Chondrocyte (in vitro differentiated cells): ENCODE results near the gene YIPF6. TPM values are rescaled to one million over a fixed set of nuclear protein-coding genes. Genes with fewer than 3 reads are reported as not detected.

Source experiments
- DNase-seq: peaks from one replicate; pipeline ENCODE4 v3.0.0; 2021; ENCODE audit warnings: mixed read lengths, low spot score
- H3K27ac Mint-ChIP-seq: one replicate; pipeline ENCODE4 v1.8.0; 2021; ENCODE audit warnings: mild to moderate bottlenecking, moderate library complexity, mixed read lengths; ENCODE audit not compliant: unreplicated experiment
- H3K27me3 Mint-ChIP-seq: 2 replicates; pipeline ENCODE4 v1.8.0; 2021; ENCODE audit warnings: low read depth, mixed read lengths
- H3K36me3 Mint-ChIP-seq: 2 replicates; pipeline ENCODE4 v1.8.0; 2021; ENCODE audit warnings: low read depth, mixed read lengths
- H3K4me1 Mint-ChIP-seq: 2 replicates; pipeline ENCODE4 v1.8.0; 2021; ENCODE audit warnings: low read depth, mild to moderate bottlenecking, mixed read lengths
- H3K4me3 Mint-ChIP-seq: one replicate; pipeline ENCODE4 v1.8.0; 2021; ENCODE audit warnings: mild to moderate bottlenecking, moderate library complexity, mixed read lengths; ENCODE audit not compliant: unreplicated experiment
- H3K9me3 Mint-ChIP-seq: 2 replicates; pipeline ENCODE4 v1.8.0; 2021; ENCODE audit warnings: low read depth, mixed read lengths
- CTCF ChIP-seq: fragments of 200-600 bp; sonication (generic); IDR thresholded peaks from 2 replicates; pipeline ENCODE4 v1.5.0; 2021; ENCODE audit warnings: antibody characterized with exemption, mild to moderate bottlenecking, moderate library complexity
- long read RNA-seq: library from polyadenylated mRNA; stranded (forward); transcript quantifications from one replicate; pipeline ENCODE4 v2.0.0, GENCODE V29; 2021
- total RNA-seq: library from RNA; stranded (reverse); gene quantifications from 3 replicates; pipeline ENCODE4 v1.2.1, GENCODE V29; 2021

YIPF6 gene, protein sequence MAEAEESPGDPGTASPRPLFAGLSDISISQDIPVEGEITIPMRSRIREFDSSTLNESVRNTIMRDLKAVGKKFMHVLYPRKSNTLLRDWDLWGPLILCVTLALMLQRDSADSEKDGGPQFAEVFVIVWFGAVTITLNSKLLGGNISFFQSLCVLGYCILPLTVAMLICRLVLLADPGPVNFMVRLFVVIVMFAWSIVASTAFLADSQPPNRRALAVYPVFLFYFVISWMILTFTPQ
- 34.2 to 42.9 TPM (median 41.1 TPM) in 3 replicates for total RNA-seq
- long read RNA-seq, full-length matches to known transcripts: 58 of 68 reads
- long read RNA-seq, partial matches to known transcripts: 0 of 68 reads
- long read RNA-seq, other reads (novel, unspliced or antisense): 10 of 68 reads

GRCh38 chrX:68498508-68499379 is at the start of gene YIPF6:
TSS of gene YIPF6 (plus strand) at chrX:68499051. CDS start at chrX:68499067, 16 bp downstream.
- peak; percentile 92 for DNase-seq
- Mint-ChIP-seq H3K4me1 (peaks cover 14% of the 10 kb centered on the region), H3K4me3 (peak within 1 kb of the TSS; percentile 94), H3K27me3 (no peaks in the 10 kb centered on the region), H3K9me3 (peaks cover 4% of the 10 kb centered on the region), H3K27ac (peak within 1 kb of the TSS; percentile 100), H3K36me3 (no peaks in the 10 kb centered on the region)
- no peak for TF ChIP-seq CTCF

DNA sequence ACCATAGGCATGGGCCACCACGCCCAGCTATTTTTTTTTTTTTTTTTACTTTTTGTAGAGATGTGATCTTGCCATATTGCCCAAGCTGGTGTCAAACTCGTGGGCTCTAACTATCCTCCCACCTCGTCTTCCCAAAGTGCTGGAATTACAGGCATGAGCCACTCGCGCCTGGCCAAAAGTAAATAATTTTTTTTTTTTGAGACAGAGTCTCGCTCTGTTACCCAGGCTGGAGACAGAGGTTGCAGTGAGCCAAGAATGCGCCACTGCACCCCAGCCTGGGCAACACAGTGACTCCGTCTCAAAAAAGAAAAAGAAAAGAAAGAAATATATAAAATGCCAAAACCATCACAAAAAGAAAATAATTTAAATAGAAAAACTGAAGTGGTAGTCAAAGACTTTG is 47.1 kb upstream of the YIPF6 start:
- Mint-ChIP-seq H3K27me3 (no peaks in the 10 kb centered on the region), H3K27ac (no peak overlapping the region), H3K9me3 (no peaks in the 10 kb centered on the region), H3K36me3 (no peaks in the 10 kb centered on the region), H3K4me1 (no peaks in the 10 kb centered on the region), H3K4me3 (no peak overlapping the region)
- no peak for TF ChIP-seq CTCF
- DNase-seq: no peak

- no peaks in the 10 kb centered on the region for H3K36me3 Mint-ChIP-seq
- no peak for TF ChIP-seq CTCF
- no peaks in the 10 kb centered on the region for H3K9me3 Mint-ChIP-seq
- no peaks in the 10 kb centered on the region for H3K27me3 Mint-ChIP-seq
- no peaks in the 10 kb centered on the region for H3K4me1 Mint-ChIP-seq
- H3K27ac Mint-ChIP-seq: no peak overlapping the region
- H3K4me3 Mint-ChIP-seq: no peak overlapping the region
- no peak for DNase-seq
These were observed 44.2 kb upstream of the YIPF6 start for GRCh38 chrX:68454476-68455150.

GRCh38 chrX:68455151-68455510 is 43.7 kb upstream of the YIPF6 start:
- Mint-ChIP-seq H3K4me1 (no peaks in the 10 kb centered on the region), H3K4me3 (no peak overlapping the region), H3K36me3 (no peaks in the 10 kb centered on the region), H3K27ac (no peak overlapping the region), H3K27me3 (no peaks in the 10 kb centered on the region), H3K9me3 (no peaks in the 10 kb centered on the region)
- TF ChIP-seq CTCF: no peak
- DNase-seq: no peak

DNA sequence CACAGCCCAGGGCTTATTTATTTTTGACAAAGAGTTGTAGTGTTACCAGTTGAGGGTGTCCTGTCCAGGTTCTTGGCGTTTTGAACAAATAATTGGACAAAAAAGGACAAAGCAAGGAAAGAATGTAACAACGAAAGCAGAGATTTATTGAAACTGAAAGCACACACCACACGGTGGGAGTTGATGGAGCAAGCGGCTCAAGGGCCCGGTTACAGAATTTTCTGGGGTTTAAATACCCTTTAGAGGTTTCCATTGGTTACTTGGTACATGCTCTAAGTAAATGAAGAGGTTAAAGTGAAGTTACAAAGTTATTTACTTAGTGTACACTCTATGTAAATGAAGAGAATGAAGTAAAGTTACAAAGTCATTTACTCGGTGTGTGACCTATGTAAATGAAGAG is 37.8 kb upstream of the YIPF6 start:
- Mint-ChIP-seq H3K27me3 (no peaks in the 10 kb centered on the region), H3K4me1 (no peaks in the 10 kb centered on the region), H3K9me3 (no peaks in the 10 kb centered on the region), H3K4me3 (no peak overlapping the region), H3K36me3 (no peaks in the 10 kb centered on the region), H3K27ac (no peak overlapping the region)
- DNase-seq: no peak
- no peak for TF ChIP-seq CTCF
